MM.1S (cell line): ENCODE data around the gene KRT73.

Source experiments
- EZH2 ChIP-seq: fragments of 300-600 bp; sonication (generic); optimal IDR thresholded peaks from 2 replicates; pipeline ENCODE3; 2017; ENCODE audit warnings: low read depth, mild to moderate bottlenecking, antibody characterized with exemption, low read length, mixed read lengths
- EZH2phosphoT487 ChIP-seq: fragments of 300-600 bp; sonication (generic); IDR thresholded peaks from 2 replicates; pipeline ENCODE4 v1.6.1; 2018; ENCODE audit warnings: antibody characterized with exemption, low read length
- TF ChIP-seq, protein P1 (sequence below): fragments of 300-600 bp; sonication (generic); IDR thresholded peaks from 2 replicates; pipeline ENCODE4 v1.5.1; 2016; ENCODE audit warnings: antibody characterized with exemption, low read length, mixed read lengths

GRCh38 chr12:52662918-52663229 lies 44.5 kb upstream of the KRT73 start:
- TF ChIP-seq, protein P1, sequence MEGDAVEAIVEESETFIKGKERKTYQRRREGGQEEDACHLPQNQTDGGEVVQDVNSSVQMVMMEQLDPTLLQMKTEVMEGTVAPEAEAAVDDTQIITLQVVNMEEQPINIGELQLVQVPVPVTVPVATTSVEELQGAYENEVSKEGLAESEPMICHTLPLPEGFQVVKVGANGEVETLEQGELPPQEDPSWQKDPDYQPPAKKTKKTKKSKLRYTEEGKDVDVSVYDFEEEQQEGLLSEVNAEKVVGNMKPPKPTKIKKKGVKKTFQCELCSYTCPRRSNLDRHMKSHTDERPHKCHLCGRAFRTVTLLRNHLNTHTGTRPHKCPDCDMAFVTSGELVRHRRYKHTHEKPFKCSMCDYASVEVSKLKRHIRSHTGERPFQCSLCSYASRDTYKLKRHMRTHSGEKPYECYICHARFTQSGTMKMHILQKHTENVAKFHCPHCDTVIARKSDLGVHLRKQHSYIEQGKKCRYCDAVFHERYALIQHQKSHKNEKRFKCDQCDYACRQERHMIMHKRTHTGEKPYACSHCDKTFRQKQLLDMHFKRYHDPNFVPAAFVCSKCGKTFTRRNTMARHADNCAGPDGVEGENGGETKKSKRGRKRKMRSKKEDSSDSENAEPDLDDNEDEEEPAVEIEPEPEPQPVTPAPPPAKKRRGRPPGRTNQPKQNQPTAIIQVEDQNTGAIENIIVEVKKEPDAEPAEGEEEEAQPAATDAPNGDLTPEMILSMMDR = no peak
- TF ChIP-seq EZH2phosphoT487 (no peak), EZH2 (no peak)
